Left lobe of liver (tissue), 2 donors: Measurements from ENCODE around the gene CFAP119. TPM values are rescaled to one million over a fixed set of nuclear protein-coding genes. Genes with fewer than 3 reads are reported as not detected.

Experiments
- ATAC-seq: fragments of 200-7000 bp; cut with Tn5 transposase; one replicate; pipeline ENCODE4 v1.9.1; 2020; ENCODE audit warnings: mild to moderate bottlenecking, moderate library complexity
- DNase-seq: peaks from one replicate; pipeline ENCODE4 v3.0.0-alpha.2; 2020; ENCODE audit warnings: low spot score
- total RNA-seq: library from RNA; stranded (reverse); gene quantifications from one replicate; pipeline ENCODE4 v1.2.1, GENCODE V29; 2021
- donor health status: DM: no; HTN: no; CAD: no; lungs with moderate emphysema.
- donor health status: DM: no; HTN: yes; CAD: no.

The CFAP119 gene
- total RNA-seq, 1 donor from 2014 or later, result 0.40 TPM

DNA sequence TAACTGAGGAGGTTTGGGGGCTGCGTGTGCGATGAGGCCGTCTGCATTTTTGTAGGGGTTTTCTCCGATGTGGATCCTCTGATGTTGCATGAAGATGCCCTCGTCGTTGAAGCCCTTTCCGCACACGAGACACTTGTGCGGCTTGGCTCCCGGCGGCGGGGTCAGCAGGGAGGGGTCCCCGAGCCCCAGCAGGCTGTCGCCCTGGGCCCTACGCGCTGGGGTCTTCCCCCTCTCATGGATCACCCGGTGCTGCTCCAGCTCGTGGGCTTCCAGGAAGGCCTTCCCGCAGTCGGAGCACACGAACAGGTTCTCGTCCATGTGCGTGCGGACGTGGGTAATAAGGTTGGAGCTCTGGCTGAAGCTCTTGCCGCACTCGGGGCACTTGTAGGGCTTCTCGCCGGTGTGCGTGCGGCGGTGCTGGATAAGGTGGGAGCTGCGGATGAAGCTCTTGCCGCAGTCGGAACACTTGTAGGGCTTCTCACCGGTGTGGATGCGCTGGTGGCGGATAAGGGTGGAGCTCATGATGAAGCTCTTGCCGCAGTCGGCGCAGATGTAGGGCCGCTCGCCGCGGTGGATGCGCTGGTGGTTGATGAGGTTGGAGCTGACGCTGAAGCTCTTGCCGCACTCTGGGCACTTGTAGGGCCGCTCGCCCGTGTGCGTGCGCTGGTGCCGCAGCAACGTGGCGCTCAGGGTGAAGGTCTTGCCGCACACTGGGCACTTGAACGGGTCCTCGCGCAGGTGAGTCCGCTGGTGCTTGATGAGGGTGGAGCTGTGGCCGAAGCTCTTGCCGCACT, 20.8 kb upstream of the CFAP119 start:
- ATAC-seq (no peak), DNase-seq (no peak)

DNA sequence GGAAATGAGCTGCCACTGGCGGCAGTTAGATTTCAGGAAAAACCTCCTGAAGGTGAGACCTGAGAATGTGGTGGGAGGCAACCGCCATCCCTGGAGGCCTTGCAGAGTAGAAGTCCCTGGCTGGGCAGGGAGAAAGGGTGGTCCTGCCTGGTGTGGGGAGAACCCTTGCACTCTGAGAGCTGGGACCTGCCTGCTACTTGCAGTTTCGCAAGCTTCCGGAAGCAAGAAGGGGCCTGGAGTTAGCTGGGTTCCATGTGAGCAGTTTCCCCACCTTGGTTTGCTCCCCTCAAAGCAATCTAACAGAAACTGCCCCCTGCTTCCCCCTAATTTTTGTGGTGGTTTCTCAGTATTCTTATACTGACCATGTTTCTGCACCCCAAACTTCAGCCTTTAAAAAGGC, 18.7 kb upstream of the CFAP119 start:
- ATAC-seq (no peak), DNase-seq (no peak)

DNA sequence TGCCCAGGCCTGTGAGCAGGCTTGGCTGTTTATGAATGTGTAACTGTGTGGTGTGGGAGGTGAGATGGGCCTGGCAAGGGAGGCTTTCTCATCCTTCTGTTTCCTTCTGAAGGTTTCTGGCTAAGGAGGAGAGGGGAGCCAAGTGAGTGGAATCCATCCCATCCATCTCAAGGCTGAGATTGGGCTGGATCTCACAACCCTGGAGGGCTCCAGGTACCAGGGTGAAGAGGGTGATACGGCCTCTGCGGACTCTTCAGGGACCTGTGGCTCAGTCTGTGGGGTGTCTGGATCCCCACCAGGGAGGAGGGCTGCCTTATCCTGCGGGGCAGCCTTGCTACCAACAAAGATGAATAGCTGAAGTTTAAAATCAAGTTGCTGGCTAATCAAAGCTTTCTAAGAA, 18.2 kb upstream of the CFAP119 start:
- DNase-seq (no peak), ATAC-seq (no peak)

DNA sequence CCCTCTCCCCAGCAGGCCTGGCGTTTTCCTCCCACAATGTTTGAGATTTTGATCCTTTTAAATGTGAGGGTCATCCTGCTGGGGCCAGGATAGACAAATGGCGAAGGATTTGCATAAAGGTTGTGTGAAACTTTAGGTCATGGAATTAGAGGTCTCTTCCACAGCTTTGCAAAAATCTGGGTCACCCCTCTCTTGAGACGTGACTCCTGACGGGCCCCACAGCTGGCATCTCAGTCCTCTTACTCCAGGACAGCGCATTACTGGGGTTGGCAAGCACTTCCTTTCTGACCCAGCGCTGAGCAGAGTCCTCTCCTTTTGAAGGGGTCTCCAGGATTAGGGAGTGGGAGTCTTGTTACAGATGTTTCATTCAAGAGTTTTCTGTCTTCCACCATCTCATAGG, 17.7 kb upstream of the CFAP119 start:
- DNase-seq (no peak), ATAC-seq (no peak)

DNA sequence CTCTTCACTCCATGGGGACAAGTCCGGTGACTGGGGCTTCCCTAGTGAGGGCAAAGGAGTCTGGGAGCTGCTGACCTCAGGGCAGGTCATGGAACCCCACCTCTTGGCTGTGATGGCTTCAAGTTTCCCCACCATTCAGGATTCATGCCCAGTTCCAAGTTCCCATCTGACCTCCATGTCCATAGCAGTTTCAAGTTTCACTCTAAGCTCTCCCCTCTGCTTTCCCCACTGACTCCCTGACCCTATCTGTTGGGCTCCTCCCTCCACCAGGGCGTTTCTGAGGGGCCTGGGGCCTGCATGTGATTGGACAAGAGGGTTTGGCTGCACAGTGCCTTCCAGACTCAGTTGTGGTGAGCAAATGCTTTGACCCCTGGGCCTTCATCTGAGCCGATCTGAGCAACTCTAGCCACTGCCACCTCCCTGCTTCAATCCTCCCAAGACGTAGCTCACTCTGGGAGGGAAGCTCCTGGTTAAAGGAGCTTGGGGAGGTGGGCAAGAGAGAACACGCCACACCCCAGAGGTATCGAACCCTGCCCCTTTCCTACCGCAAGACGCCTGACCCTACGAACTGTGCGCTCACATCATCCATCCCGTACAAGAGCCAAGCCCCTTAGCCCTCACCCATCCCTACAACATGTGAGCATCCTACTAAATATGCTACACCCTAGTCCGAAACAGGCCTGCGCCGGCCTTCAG, 16.8 kb upstream of the CFAP119 start:
- DNase-seq, result no peak
- ATAC-seq, result no peak

DNA sequence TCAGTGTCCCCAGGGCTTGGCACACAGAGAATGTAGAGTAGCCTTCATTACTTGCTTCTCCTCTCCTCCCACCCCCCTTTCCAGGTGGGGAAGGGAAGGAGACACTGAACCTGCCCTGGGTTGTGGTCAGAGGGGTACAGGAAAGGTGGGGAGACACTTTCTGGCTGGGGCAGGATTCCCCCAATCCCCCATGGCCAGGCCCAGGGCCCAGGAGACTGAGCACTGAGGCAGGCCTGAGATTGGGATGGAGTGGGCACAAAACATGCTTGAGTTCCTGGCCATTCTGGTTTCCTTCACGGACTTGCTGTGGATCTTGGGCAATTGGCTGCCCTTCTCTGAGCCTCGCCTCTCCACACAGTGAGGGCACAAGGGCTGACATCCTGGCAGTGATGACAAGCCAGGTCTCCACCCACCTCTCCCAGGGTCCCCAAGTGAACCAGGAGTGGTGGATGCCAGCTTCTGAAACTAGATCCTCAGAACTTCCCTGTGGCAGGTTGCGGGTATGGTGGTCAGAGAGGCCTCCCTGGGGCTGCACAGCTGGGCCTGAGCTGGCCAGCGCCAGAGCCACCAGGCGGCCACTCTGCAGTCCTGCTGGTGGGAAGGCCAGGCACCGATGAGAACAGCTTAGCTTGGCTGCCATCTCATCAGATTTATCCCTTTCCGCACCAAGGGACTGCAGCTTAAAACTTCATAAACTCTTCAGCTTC, 15.9 kb upstream of the CFAP119 start:
- DNase-seq, result no peak
- ATAC-seq, result no peak

DNA sequence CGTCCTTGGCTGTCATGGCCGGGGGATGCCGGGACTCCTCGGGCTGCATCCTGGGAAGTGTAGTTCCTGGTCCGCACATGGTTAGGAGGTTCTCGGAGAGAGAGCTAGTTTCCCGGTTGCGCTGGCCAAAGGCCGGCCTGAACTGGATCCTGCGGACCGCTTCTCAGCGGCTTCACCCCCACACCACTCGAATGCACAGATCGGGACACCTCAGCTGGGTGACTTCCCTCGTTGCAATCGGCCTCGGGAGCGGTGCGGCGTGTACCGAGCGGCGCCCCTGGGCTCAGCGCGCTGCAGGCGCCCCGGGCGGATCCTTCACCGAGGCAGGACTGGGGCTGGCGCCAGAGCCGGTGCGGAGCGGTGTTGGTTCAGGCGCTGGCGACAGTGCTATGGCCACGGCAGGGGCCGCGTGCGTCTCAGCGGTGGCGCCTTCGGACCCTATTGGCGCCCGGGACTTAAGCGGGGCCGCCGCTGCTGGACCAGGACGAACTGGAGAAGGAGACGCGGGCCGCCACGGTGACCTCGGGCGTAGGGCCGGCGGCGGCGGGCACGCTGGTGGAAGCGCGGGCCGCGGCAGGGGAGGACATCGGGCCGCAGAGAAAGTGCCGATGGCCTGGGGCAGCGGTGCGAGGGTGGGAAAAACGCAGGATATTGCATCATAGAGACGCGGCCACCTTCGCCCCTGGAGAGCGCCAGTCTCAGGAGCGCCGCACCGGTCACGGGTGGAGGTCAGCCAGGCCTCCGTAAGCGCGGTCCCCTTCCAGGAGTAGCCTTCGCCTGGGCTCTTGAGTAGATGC, 13.7 kb upstream of the CFAP119 start:
- peak; percentile 88 for ATAC-seq

DNA sequence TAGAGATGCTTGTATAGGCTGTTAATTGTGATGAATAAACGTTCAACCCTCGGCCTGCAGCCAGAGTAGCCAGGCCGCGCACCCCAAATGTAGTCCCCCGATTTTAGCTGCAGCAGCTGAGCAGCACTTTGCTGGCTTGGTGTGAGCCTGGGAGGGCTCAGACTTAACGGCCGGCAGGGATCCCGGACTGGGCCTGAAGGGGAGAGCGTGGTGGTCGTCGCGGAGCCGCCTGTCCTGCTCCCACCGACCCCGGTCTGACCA, 13.2 kb upstream of the CFAP119 start:
- DNase-seq (no peak), ATAC-seq (no peak)

More for the DNA sequence above, 13.7 kb upstream of the CFAP119 start:
- peak; percentile 87 for DNase-seq

DNA sequence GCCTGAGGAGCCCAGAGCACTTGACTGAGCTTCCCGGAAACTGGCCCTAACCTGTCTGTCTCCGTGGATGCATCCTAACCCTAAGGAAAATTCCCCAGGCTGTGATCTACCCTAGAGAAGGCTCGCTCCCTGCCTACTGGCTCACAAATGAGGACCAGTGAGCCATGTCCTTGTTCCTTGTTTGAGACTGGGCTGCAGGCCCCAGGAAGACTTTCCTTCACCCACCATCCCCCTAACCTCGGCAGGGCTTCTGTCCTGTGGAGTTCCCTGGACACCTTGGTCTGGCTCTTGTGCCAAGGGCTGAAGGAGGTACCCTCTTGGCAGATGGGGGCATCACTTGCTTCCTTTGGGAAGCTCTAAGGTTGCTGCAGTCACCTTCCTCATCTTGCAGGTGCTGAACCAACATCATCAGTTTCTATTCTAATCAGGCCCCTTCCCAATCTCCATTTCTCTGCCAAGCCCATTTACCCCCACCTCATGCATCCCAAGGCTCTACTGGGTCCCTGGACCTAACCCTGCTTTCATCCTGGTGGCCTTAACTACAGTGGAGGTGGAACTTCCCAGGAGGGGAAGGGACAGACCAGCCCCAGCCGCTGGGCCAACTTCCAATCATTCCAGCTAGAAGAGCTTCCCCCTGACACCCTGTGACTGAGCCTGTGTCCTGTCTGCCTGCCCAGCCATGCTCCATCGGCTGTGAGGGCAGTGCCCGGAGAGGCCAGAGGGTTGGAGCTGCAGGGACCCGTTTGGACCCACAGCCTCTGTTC, 12.7 kb upstream of the CFAP119 start:
- ATAC-seq, result peak; percentile 14
- no peak for DNase-seq

DNA sequence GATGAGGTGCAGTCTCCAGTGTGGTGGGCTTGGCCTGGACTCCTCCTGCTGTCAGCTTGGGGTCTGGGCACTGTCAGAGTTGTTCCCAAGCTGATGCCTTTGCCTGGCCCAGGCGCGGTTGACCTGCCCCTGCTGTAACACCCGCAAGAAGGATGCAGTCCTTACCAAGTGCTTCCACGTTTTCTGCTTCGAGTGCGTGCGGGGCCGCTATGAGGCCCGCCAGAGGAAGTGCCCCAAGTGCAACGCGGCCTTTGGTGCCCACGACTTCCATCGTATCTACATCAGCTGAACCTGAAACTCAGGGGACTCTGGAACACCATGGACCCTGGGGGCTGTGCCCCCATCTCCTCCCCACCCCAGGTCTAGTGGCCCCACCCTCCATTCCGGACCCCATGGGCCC, 12.0 kb upstream of the CFAP119 start:
- ATAC-seq, result no peak
- no peak for DNase-seq

DNA sequence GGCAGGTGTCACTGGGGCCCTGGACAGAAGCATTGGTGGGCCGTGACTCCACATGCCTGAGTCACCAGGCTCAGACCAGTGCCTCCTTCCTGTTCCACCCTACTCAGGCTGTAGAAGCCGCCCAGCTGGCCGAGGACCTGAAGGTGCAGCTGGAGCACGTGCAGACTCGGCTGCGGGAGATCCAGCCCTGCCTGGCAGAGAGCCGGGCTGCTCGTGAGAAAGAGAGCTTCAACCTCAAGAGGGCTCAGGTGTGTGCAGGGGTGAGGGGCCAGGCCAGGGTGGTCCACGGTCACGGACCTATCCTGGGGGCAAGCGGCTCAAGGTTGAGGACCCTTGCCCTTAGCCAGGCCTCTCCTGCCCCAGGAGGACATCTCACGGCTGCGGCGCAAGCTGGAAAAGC, 9.9 kb upstream of the CFAP119 start:
- ATAC-seq (no peak), DNase-seq (no peak)

DNA sequence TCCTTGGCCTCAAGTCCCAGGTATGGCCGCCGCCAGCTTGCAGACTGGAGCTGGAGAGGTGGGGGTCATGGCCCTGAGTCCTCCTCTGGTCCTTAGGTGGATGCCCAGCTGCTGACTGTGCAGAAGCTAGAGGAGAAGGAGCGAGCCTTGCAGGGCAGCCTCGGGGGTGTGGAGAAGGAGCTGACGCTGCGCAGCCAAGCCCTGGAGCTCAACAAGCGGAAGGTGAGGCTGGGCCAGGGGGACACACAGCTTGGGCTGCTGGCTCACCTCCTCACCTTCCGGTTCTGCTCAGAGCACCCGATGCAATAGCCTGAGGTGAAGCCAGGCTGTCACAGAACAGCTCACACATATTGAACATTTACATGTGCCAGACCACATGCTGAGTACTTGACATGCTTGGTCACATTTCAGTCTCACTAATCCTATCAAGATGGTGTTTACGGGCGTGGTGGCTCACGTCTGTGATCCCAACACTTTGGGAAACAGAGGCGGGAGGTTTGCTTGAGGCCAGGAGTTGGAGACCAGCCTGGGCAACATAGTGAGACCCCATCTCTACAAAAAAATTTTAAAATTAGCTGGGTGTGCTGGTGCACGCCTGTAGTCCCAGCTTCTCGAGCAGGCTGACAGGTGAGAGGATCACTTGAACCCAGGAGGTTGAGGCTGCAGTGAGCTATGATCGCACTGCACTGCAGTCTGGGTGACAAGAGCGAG, 7.7 kb upstream of the CFAP119 start:
- no peak for ATAC-seq
- no peak for DNase-seq

DNA sequence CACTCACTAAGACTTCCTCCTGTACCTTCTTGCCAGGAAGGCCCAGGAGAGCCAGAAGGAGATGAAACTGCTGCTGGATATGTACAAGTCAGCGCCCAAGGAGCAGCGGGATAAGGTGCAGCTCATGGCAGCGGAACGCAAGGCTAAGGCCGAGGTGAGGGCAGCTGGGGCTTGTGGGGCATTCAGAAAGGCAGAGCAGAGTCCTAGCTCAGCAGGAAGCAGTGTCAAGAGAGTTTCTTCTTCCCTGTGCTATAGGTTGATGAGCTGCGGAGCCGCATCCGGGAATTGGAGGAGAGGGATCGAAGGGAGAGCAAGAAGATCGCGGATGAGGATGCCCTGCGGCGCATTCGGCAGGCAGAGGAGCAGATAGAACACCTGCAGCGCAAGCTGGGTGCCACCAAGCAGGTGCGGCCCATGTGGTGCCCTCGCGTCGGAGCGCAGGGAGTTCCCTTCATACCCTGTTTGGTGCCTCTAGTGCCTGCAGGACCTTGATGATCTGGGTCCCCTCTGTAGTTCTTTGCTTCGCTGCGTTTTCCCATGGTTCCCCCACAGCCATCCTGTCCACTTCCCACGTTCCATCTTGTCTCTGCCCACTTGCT, 6.8 kb upstream of the CFAP119 start:
- no peak for DNase-seq
- ATAC-seq, result no peak

DNA sequence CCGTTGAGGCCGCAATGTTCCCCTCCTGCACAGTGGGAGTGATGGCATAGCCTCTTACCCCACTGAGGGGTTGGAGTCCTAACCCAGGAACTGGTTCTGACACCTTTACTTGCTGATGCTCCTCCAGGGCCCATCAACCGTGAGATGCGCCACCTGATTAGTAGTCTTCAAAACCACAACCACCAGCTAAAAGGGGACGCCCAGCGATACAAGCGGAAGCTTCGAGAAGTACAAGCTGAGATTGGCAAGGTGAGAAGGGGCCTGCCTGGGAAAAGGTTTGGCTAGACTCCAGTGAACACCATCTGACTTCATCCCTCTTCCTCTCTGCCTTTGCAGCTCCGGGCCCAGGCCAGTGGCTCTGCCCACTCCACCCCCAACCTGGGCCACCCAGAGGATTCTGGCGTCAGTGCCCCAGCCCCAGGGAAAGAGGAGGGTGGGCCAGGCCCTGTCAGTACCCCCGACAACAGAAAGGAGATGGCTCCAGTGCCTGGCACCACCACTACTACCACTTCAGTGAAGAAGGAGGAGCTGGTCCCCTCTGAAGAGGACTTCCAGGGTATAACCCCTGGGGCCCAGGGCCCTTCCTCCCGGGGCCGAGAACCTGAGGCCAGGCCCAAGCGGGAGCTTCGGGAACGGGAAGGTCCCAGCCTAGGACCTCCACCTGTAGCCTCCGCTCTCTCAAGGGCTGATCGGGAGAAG, 6.1 kb upstream of the CFAP119 start:
- no peak for ATAC-seq
- DNase-seq, result no peak

DNA sequence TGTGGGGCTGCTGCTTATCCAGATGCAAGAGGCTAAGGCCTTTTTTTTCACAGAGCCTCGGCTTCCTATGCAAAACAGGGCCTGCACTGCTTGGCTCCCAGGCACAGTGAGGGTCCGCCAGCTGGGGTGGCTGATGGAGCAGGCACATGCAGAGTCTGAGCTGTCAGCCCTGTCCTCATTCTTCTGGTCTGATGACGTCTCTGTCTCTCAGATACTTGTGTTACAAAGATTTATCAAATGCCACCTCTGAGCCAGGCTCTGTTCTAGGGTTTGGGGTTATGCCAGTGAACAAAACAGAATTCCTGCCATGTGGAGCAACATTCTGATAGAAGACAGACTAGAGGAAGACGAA, 5.0 kb upstream of the CFAP119 start:
- DNase-seq (no peak), ATAC-seq (no peak)

DNA sequence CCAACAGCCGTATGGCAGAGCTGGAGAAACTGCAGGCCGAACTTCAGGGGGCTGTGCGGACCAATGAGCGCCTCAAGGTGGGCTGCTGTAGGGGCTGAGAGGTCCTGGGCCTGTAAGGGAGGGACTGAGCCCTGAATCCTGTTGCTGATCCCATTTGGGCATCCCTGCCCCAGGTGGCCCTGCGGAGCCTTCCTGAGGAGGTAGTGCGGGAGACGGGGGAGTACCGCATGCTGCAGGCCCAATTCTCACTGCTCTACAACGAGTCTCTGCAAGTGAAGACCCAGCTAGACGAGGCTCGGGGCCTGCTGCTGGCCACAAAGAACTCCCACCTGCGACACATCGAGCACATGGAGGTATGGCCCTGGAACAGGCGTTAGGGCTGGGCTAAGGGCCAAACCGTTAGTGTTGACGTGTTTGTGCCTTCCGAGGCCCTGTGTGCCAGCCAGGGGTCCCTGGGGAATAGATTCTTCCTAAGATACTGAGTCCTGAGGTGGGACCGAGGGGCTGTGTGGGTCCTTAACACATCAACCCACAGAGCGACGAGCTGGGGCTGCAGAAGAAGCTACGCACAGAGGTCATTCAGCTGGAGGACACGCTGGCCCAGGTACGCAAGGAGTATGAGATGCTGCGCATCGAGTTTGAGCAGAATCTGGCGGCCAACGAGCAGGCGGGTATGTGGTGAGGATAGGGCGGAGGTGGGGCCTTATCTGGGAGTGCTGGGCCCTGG, 4.5 kb upstream of the CFAP119 start:
- ATAC-seq (no peak), DNase-seq (no peak)

DNA sequence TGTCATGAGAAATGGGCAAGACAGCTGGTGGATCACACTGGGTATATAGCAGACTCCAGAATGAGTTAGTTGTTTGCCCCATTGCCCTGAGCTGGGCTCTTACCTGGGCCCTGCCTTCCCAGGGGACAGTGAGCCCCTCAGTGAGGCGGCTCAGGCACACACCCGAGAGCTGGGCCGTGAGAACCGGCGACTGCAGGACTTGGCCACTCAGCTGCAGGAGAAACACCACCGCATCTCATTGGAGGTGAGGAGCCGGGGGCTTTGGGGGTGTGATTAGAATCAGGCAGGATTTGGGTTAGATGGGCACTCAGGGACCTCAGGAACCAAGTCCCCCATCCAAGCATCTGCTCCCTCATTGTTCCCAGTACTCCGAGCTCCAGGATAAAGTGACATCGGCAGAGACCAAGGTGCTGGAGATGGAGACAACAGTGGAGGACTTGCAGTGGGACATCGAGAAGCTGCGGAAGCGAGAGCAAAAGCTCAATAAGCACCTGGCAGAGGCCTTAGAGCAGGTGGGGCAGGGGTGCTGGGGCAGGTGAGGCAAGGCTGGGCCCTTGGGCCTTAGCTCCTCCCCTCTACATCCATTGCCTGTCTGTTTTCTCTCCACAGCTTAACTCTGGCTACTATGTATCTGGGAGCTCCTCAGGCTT, 3.1 kb upstream of the CFAP119 start:
- DNase-seq, result no peak

DNA sequence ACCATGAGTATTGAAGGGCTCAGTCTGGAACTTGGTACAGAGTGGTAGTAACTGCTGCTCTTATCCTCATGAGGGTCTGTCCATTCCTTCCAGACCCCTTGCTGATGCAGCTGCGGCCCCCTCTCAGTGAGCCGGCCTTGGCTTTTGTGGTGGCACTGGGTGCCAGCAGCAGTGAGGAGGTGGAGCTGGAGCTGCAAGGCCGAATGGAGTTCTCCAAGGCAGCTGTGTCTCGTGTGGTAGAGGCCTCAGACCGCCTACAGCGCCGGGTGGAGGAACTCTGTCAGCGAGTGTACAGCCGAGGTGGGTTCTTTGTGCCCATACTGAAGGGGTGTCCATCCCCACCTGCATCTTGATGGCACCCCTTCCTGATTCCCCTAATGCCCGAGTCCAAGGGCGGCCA, 2.2 kb upstream of the CFAP119 start:
- DNase-seq (no peak), ATAC-seq (no peak)

More for the DNA sequence above, 3.1 kb upstream of the CFAP119 start:
- no peak for ATAC-seq
